Thymus (tissue), 2 donors: ENCODE results near the gene ITPRIP. TPM values are rescaled to one million over a fixed set of nuclear protein-coding genes. Genes with fewer than 3 reads are reported as not detected.

Experiments
- polyA plus RNA-seq: library from polyadenylated mRNA; stranded (reverse); fragments of 200-250 nt; gene quantifications from one replicate; pipeline ENCODE4 v1.2.3, GENCODE V29; 2013
- total RNA-seq: library from RNA; stranded (reverse); fragments of 120-200 nt; gene quantifications from one replicate; pipeline ENCODE4 v1.2.4, GENCODE V29; 2013
- donor health status: healthy.

The ITPRIP gene
- total and polyA plus RNA-seq, 2 donors, result 7.4 to 13.6 TPM

Other genes with a start within 250 kb of the ITPRIP start
- gene SFR1, start 216.3 kb downstream of the ITPRIP start, total RNA-seq, result 14.2 TPM
- gene SFR1, start 216.3 kb downstream of the ITPRIP start, polyA plus RNA-seq, result 16.5 TPM
- 0.52 TPM for gene CFAP43, start 106.1 kb downstream of the ITPRIP start, total RNA-seq
- 2.7 TPM for gene CFAP43, start 106.1 kb downstream of the ITPRIP start, polyA plus RNA-seq
- 143 TPM for gene GSTO1, start 83.6 kb downstream of the ITPRIP start, total RNA-seq
- gene GSTO1, start 83.6 kb downstream of the ITPRIP start, polyA plus RNA-seq, result 323 TPM
- gene GSTO2, start 69.3 kb downstream of the ITPRIP start, total RNA-seq, result 5.6 TPM
- gene GSTO2, start 69.3 kb downstream of the ITPRIP start, polyA plus RNA-seq, result 16.1 TPM
- 0.19 TPM for gene CFAP58, start 15.4 kb upstream of the ITPRIP start, total RNA-seq
- 0.34 TPM for gene CFAP58, start 15.4 kb upstream of the ITPRIP start, polyA plus RNA-seq